ENCODE data around the gene FGF12.

GRCh38 chr3:192336286-192336685, 391.1 kb downstream of the FGF12 start:
- no peak for TF ChIP-seq EZH2 (IDR thresholded peaks at IDR 0.05; ENCODE audit: low read length, missing control alignments)
- no peak for TF ChIP-seq CTCF (conservative IDR thresholded peaks at IDR 0.05 in 1 of 2, IDR thresholded peaks at IDR 0.05 in 1 of 2; ENCODE audit: low read depth in 1 of 2, low read length in 2 of 2)
